Measurements from ENCODE around the gene ZYG11A.

GRCh38 chr1:52914463-52914862 is 71.9 kb downstream of the ZYG11A start:
- TF ChIP-seq CTCF (IDR thresholded peaks at IDR 0.05) (no peak), POLR2A (IDR thresholded peaks at IDR 0.05) (no peak)

Measured in heart left ventricle (tissue), 13 donors.